ENCODE results near the gene ERFE. TPM values are rescaled to one million over a fixed set of nuclear protein-coding genes. Genes with fewer than 3 reads are reported as not detected.

ERFE gene
- total RNA-seq, 2 donors from 2014 or later: 0.79 to 2.3 TPM

DNA sequence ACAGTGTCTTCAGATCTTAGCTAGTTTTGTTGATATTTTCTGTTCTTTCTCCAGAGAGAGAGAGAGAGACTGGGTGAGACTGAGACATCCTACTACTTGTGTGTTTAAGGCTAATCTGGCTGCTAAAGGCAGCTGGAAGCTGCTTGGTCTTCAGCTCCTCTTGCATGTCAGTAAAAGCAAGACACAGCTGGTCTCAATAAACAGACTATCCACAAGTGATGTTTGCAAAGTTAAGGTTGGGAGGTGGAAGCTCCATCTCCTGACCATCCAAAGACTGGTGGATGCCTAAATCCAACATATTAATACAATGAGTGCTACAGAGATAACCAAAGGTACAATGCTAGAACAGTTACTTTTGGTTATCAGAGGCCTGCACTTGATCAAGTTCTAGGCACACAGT, 17.8 kb downstream of the ERFE start:
- intact Hi-C loops (cut with DNase I): no loop called here
- DNase-seq (ENCODE audit: low spot score): no peak

GRCh38 chr2:238180554-238180953, 21.8 kb downstream of the ERFE start:
- intact Hi-C loops (cut with DNase I): no loop called here
- DNase-seq (ENCODE audit: low spot score): no peak

GRCh38 chr2:238182362-238182761, 23.6 kb downstream of the ERFE start:
- intact Hi-C loops (cut with DNase I): no loop called here
- DNase-seq (ENCODE audit: low spot score): no peak

GRCh38 chr2:238183821-238184220, 25.1 kb downstream of the ERFE start:
- intact Hi-C loops (cut with DNase I): no loop called here
- DNase-seq (ENCODE audit: low spot score): no peak

DNA sequence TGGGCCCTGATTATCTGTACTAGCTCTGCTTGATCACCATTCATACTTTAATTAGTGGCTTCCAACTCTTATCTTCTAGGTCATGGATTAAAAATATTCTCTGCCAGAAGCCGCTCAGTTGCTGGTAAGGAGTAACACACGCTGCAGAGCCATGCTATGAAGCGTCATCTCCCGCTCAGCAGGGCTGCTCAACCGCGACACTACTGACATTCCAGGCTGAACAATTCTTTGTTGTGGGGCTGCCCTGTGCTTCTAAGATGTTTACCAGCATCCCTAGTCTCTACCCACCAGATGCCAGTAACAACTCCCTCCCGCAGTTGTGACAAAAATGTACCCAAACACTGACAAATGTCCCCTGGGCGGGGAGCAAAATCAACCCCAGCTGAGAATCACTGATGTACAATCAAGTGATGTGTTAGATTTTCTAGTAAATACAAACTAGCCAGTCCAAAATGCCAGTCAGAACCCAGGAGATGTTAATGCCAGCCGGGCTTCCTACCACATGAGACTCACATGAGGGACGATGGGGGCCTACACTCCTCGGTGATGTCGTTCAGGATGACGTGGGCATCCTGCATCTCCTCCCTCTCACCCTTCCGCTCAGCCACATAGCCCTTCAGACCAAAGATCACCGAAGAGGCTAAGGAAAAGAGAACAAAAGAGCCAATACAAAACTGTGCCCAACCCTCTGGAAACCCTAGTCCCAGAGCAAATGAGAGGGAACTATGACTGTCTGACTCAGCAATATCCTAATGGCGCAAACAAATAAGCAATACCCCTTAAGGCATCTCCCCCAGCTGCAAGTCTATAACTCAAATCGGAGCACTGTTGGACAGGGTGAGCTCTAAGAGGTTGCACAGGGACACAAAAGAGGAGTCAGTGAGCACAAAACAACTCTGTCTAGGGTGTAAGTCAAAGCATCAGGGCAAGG, 29.1 kb downstream of the ERFE start:
- intact Hi-C loops (cut with DNase I): no loop called here
- DNase-seq (ENCODE audit: low spot score): no peak

DNA sequence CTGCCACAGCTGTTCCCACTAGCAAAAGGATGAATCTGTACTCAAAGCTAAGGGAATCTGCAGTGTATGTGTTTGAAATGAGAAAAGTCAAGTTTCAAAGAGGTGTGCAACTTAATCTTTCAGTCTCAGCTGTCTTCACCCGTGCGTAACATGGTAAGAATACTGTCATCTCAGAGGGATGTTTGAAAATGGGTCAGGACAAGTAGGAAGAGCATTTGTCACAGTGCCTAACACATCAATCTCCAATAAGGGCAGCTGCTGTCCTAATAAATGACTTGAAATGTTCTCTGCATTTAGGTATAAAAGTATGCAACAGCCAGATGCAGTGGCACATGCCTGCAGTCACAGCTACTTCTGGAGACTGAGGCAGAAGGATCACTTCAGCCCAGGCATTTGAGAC, 31.7 kb downstream of the ERFE start:
- intact Hi-C loops (cut with DNase I): no loop called here
- DNase-seq (ENCODE audit: low spot score): no peak

DNA sequence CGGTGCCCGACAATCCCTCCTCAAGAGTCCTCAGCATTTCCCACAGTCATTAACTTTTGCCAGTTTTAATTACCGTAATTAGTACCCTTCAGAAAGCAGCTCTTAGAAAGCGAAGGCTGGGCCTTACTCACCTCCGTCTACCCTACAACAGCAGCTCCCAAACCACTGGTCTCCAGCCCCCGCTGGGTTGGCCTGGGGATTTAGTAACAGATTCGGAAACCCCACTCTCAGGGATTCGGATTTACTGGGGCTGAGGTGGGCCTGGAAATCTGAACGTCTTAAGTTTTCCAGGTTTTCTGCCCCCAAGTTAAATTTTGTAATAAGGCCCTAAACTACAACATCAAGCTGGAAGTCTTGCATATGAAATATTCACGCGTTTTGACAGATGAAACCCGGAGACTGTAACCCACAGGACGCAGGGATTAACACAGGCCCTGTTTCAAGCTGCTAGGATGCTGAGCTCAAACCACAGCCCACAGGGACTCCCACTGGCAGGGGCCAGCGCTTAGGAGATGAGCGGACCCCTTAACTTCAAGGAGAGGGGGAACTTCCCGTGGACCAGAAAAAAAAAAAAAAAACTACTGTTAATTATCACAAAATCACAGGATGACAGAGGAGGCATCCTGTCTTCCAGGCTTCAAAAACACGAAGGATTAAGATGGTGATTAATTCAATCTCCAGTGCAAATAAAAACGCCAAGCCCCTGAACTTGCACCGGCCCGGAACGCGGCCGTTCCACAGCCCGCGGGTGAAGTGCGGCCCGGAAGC, 43.7 kb downstream of the ERFE start:
- DNase-seq (ENCODE audit: low spot score): no peak
- intact Hi-C loops (cut with DNase I): no loop called here

GRCh38 chr2:238203094-238203972, 44.6 kb downstream of the ERFE start, which contains the start of gene ILKAP:
Gene ILKAP (minus strand): TSS chr2:238203695. CDS start chr2:238203553, 142 bp downstream.
- DNase-seq (ENCODE audit: low spot score): peak; percentile 96
- intact Hi-C loops (cut with DNase I): no loop called here

DNA sequence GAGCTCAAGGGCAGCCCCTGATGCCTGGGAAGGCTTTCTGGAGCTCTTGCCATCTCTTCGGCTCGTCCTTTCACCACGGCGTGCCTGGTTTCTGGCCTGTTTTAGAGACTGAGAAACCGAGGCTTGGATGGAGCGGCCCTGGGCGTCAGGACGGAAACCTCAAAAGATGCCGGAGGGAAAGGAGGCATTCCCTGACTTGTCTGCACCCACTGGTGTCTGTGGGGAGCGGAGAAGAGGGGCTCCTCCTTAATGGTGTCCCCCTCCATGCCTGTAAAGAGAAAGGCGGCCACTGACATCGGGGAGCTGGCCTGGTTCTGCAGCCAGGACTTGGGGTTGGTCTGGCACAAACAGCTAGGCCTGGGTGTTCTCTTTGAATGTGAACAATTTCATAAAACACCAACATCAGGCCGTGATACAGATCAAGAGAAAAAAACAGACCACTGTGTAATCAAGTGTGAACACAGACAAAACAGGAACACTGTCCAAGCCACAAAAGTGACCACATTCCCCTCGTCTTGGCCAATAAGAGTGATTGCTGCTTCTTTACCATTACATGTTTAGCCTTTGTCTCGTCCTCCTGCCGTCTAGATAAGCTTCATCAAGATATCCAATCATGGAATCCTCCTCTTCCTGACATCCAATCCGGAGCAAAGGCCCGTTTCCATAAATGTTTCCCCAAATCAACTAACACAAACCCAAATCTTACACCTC, 45.4 kb downstream of the ERFE start:
- intact Hi-C loops (cut with DNase I): no loop called here
- DNase-seq (ENCODE audit: low spot score): no peak

DNA sequence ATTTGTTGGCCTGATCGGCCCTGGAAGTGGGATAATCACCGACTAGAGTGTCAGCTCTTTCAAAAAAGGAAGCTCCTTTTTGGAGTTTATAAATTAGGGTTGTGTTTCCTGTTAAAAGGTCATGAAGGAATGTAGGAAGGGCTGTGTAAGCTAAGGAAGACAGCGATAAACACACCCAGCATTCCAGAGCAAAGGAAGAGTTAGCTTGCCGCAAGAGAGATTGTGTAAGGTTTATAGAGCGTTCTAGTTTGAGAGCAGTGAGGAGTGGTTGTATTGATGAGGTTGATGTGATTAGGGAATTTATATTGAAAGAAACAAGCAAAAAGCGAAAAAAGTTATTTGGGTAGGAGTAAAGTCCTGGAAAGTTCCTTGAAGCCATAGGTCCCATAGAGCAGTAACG, 48.2 kb downstream of the ERFE start:
- no peak for DNase-seq (ENCODE audit: low spot score)
- intact Hi-C loops (cut with DNase I): no loop called here

DNA sequence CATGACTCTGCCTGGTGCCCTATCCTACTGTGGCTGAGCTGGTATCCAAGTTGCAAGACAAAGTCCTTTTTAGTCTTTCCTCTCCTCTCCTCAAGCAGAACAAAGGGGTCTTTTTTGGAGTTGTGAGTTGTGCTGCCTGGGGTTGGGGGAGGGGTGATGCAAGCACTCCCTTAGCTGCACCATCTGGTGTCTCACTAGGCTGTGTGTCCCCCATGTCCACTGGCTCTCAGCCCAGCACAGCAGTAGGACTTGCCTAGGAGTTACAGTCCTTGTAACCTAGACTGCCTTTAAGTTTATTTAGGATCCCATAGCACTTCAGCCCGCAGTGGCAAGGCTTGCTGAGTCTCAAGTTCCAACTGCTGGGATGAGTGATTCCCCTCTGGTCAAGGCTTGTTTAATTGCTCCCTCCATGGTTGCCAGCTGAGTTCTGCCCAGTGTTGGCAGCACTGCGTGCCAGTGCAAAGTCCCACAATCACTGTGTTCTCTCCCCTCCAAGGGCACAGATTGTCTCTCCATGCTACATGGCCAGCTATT, 57.9 kb downstream of the ERFE start:
- intact Hi-C loops (cut with DNase I): loop anchor here in 1 of 2 donors (1.0 kb wide), 1 partner anchor 44 kb away; no protein-coding TSS in a partner anchor
- DNase-seq (ENCODE audit: low spot score): no peak

Other genes starting within 250 kb of the ERFE start
- 10 to 100 TPM; 49.5 to 49.9 TPM for gene UBE2F, start 192.0 kb upstream of the ERFE start, total RNA-seq
- gene SCLY, start 98.0 kb upstream of the ERFE start, total RNA-seq: 10 to 100 TPM in 1 of 2 donors, 1 to 10 TPM in 1; 8.6 to 11.5 TPM
- 1 to 10 TPM in 1 of 2 donors, under 1 TPM in 1; 0.24 to 3.0 TPM for gene ESPNL, start 58.6 kb upstream of the ERFE start, total RNA-seq
- gene KLHL30, start 20.3 kb upstream of the ERFE start, total RNA-seq: 10 to 100 TPM in 1 of 2 donors, 1 to 10 TPM in 1; 9.6 to 10.7 TPM
- gene ILKAP, start 44.7 kb downstream of the ERFE start, total RNA-seq: 10 to 100 TPM; 32.2 to 34.9 TPM
- gene HES6, start 81.1 kb downstream of the ERFE start, total RNA-seq: 1 to 10 TPM; 2.3 to 6.9 TPM
- 10 to 100 TPM; 10.1 to 16.8 TPM for gene PER2, start 129.6 kb downstream of the ERFE start, total RNA-seq
- gene TRAF3IP1, start 161.5 kb downstream of the ERFE start, total RNA-seq: 10 to 100 TPM; 27.1 to 37.2 TPM

Data from posterior vena cava (tissue), 2 donors.